NT2/D1 (cell line): Measurements from ENCODE around the gene BCL2.
"Not testable (repeated sequence)": the region's sequence is repeated elsewhere in the genome, so short reads cannot be mapped to it uniquely, and the experiment has no call there.

Source experiments
- SUZ12 ChIP-seq: IDR thresholded peaks from 2 replicates; pipeline ENCODE4 v1.6.1; 2011; ENCODE audit not compliant: insufficient read length, insufficient read depth; ENCODE audit errors: extremely low read depth
- YY1 ChIP-seq: IDR thresholded peaks from 2 replicates; pipeline ENCODE4 v1.6.1; 2011; ENCODE audit not compliant: insufficient read length, insufficient read depth
- ZNF274 ChIP-seq: IDR thresholded peaks from 2 replicates; pipeline ENCODE4 v1.6.1; 2011; ENCODE audit warnings: mild to moderate bottlenecking, low read depth, low read length

DNA sequence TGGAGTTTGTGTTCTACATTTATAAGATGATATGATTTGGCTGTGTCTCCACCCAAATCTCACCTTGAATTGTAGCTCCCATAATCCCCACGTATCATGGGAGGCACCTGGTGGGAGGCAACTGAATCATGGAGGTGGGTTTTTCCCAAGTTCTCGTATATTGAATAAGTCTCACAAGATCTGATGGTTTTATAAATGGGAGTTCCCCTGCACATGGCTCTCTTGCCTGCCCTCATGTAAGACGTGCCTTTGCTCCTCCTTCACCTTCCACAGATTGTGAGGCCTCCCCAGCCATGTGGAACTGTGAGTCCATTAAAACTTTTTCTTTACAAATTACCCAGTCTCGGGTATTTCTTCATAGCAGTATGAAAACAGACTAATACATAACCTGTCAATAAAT is 83.6 kb downstream of the BCL2 start:
- TF ChIP-seq SUZ12, YY1, ZNF274: not testable (repeated sequence)
